GM19043 (cell line): ENCODE results near the gene TLCD5.

ENCODE experiments used
- ATAC-seq: cut with Tn5 transposase; IDR thresholded peaks from one replicate; pipeline ENCODE4 v1.9.1; 2021; ENCODE audit warnings: low read depth; ENCODE audit not compliant: unreplicated experiment

TLCD5 gene

GRCh38 chr11:120306519-120307242 lies 18.4 kb upstream of the TLCD5 start:
- ATAC-seq, result no peak

- no peak for ATAC-seq
These were observed 17.6 kb upstream of the TLCD5 start for GRCh38 chr11:120307476-120307875.

GRCh38 chr11:120308081-120308480 lies 17.0 kb upstream of the TLCD5 start:
- ATAC-seq, result no peak

- no peak for ATAC-seq
These were observed 14.2 kb upstream of the TLCD5 start for GRCh38 chr11:120310870-120311269.

- ATAC-seq, result no peak
These were observed 10.2 kb upstream of the TLCD5 start for GRCh38 chr11:120314861-120315260.

GRCh38 chr11:120316880-120317688 lies 8.0 kb upstream of the TLCD5 start:
- no peak for ATAC-seq

- ATAC-seq, result no peak
These were observed 7.2 kb upstream of the TLCD5 start for GRCh38 chr11:120317689-120318480.

- ATAC-seq, result no peak
These were observed 6.2 kb upstream of the TLCD5 start for GRCh38 chr11:120318906-120319305.

- no peak for ATAC-seq
These were observed 1.1 kb downstream of the TLCD5 start for GRCh38 chr11:120326228-120326627.

GRCh38 chr11:120326845-120327281 lies 1.8 kb downstream of the TLCD5 start:
- ATAC-seq, result no peak

GRCh38 chr11:120327311-120327710 lies 2.2 kb downstream of the TLCD5 start:
- no peak for ATAC-seq

- no peak for ATAC-seq
These were observed 4.5 kb downstream of the TLCD5 start for GRCh38 chr11:120329556-120329955.

GRCh38 chr11:120330045-120330444 lies 4.9 kb downstream of the TLCD5 start:
- ATAC-seq, result no peak

- no peak for ATAC-seq
These were observed 6.3 kb downstream of the TLCD5 start for GRCh38 chr11:120331301-120331996.

GRCh38 chr11:120332822-120333716 lies 8.0 kb downstream of the TLCD5 start:
- ATAC-seq, result no peak

GRCh38 chr11:120333801-120334200 lies 8.7 kb downstream of the TLCD5 start:
- no peak for ATAC-seq

- ATAC-seq, result no peak
These were observed 9.2 kb downstream of the TLCD5 start for GRCh38 chr11:120334332-120334731.

GRCh38 chr11:120334894-120335462 lies 9.9 kb downstream of the TLCD5 start:
- no peak for ATAC-seq

- ATAC-seq, result peak; percentile 16
These were observed 10.4 kb downstream of the TLCD5 start for GRCh38 chr11:120335556-120335907.
